Activated T-cell treated with anti-CD3 and anti-CD28 coated beads, Interleukin-2, amount 50 U/mL, for 4 hours (primary cell): ENCODE results near the gene COL25A1. TPM values are rescaled to one million over a fixed set of nuclear protein-coding genes. Genes with fewer than 3 reads are reported as not detected.
A peak's percentile ranks its signal among the peaks of the same experiment; 100 is the strongest.

Experiments
- ATAC-seq, 2 donors: fragments of 200-7000 bp; cut with Tn5 transposase; one replicate each; pipeline ENCODE4 v1.10.0; 2021
- DNase-seq: peaks from one replicate; pipeline ENCODE4 v3.0.0-alpha.2; 2020
- H3K27me3 Mint-ChIP-seq: one replicate; pipeline ENCODE4 v1.8.0; 2021; ENCODE audit warnings: low read depth, mixed read lengths
- H3K36me3 Mint-ChIP-seq: one replicate; pipeline ENCODE4 v1.8.0; 2022; ENCODE audit warnings: mixed read lengths; ENCODE audit not compliant: insufficient read depth
- H3K4me1 Mint-ChIP-seq: one replicate; pipeline ENCODE4 v1.8.0; 2021; ENCODE audit warnings: low read depth, mixed read lengths
- H3K4me3 Mint-ChIP-seq: one replicate; pipeline ENCODE4 v1.8.0; 2021; ENCODE audit warnings: mild to moderate bottlenecking, moderate library complexity, mixed read lengths
- H3K9me3 Mint-ChIP-seq: one replicate; pipeline ENCODE4 v1.8.0; 2021; ENCODE audit warnings: mixed read lengths
- total RNA-seq, 3 donors: library from RNA; stranded (reverse); gene quantifications; one replicate each; pipeline ENCODE4 v1.2.1, GENCODE V29; 2021

Gene COL25A1
- total RNA-seq, 3 donors from 2014 or later: 0.05 TPM; not detected in 2

GRCh38 chr4:108786351-108786750, 516.1 kb downstream of the COL25A1 start:
- ATAC-seq: no peak
- DNase-seq: no peak
- H3K4me1 Mint-ChIP-seq: no peaks in the 10 kb centered on the region
- H3K9me3 Mint-ChIP-seq: no peaks in the 10 kb centered on the region
- H3K4me3 Mint-ChIP-seq: no peak overlapping the region
- H3K27me3 Mint-ChIP-seq: peaks cover 3% of the 10 kb centered on the region
- H3K36me3 Mint-ChIP-seq: no peaks in the 10 kb centered on the region

DNA sequence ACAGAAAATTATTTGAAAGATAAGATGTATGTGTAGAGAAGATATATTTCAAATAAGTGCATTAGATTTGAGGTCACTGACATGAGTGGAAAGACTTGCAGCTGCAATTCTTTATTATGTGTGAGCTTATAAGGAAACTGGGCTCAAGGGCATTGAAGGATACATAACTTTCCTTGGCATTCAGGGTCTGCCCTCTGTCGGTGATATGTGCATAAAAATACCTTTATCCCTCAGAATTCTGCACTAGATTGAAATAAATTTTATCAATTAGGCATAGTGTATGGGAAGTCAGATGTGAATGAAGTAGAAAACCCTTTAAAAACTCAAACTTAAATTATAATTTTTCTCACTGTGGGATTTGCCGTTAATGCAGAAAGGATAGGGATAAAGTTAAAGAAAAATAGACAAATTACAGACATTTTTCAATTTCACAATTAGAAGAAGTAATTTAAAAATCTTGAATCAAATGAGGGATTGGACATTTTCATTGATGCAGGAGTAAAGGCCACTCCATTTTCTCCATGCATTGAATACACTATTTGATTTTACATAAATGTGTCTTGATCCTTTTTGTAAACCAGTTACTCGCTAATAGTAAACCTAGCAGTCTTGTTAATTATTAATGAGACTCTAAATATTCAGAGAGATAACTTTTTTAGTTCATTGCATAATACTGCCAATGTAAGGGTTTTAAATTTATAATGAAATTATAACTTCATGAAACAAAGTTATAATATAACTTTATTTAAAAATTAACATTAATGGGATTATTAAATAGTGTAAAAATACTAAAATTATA, 518.6 kb downstream of the COL25A1 start:
- no peak for DNase-seq
- no peak overlapping the region for H3K4me3 Mint-ChIP-seq

GRCh38 chr4:108779958-108780357, 522.5 kb downstream of the COL25A1 start:
- Mint-ChIP-seq H3K9me3 (no peaks in the 10 kb centered on the region), H3K27me3 (peaks cover 5% of the 10 kb centered on the region), H3K4me3 (no peak overlapping the region), H3K4me1 (no peaks in the 10 kb centered on the region), H3K36me3 (no peaks in the 10 kb centered on the region)
- no peak for DNase-seq
- no peak for ATAC-seq

More for the DNA sequence above, 518.6 kb downstream of the COL25A1 start:
- no peaks in the 10 kb centered on the region for H3K4me1 Mint-ChIP-seq
- no peak for ATAC-seq
- H3K27me3 Mint-ChIP-seq: peaks cover 3% of the 10 kb centered on the region
- H3K9me3 Mint-ChIP-seq: no peaks in the 10 kb centered on the region
- H3K36me3 Mint-ChIP-seq: no peaks in the 10 kb centered on the region

GRCh38 chr4:108777388-108777787, 525.1 kb downstream of the COL25A1 start:
- Mint-ChIP-seq H3K9me3 (no peaks in the 10 kb centered on the region), H3K27me3 (peaks cover 8% of the 10 kb centered on the region), H3K36me3 (no peaks in the 10 kb centered on the region), H3K4me1 (no peaks in the 10 kb centered on the region), H3K4me3 (no peak overlapping the region)
- no peak for ATAC-seq
- no peak for DNase-seq

DNA sequence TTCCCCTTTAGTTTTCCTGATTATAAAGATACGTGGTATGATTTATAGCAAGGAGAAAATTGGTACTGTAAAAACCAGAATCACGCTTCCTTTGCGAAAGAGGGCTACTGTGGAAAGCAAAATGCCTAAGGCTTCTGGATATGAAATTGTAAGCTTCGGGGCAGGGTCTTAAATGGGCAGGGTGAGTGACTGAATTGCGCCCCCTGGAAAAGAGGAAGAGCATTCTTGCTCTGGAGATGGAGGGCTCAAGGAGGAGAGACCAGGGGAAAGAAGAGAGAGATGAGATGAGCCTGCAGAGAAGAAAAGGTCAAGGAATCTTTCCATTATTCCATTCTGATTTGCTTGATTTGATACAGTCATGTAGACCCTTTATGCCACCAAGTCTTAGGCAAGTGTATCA, 526.5 kb downstream of the COL25A1 start:
- H3K4me3 Mint-ChIP-seq: no peak overlapping the region
- ATAC-seq: no peak
- H3K9me3 Mint-ChIP-seq: no peaks in the 10 kb centered on the region
- H3K27me3 Mint-ChIP-seq: peaks cover 8% of the 10 kb centered on the region
- H3K36me3 Mint-ChIP-seq: no peaks in the 10 kb centered on the region
- no peaks in the 10 kb centered on the region for H3K4me1 Mint-ChIP-seq
- no peak for DNase-seq

- Mint-ChIP-seq H3K27me3 (peaks cover 8% of the 10 kb centered on the region), H3K9me3 (no peaks in the 10 kb centered on the region), H3K4me3 (no peak overlapping the region), H3K36me3 (no peaks in the 10 kb centered on the region), H3K4me1 (no peaks in the 10 kb centered on the region)
- DNase-seq: no peak
- ATAC-seq: no peak
These were observed 527.5 kb downstream of the COL25A1 start for GRCh38 chr4:108774809-108775530.

DNA sequence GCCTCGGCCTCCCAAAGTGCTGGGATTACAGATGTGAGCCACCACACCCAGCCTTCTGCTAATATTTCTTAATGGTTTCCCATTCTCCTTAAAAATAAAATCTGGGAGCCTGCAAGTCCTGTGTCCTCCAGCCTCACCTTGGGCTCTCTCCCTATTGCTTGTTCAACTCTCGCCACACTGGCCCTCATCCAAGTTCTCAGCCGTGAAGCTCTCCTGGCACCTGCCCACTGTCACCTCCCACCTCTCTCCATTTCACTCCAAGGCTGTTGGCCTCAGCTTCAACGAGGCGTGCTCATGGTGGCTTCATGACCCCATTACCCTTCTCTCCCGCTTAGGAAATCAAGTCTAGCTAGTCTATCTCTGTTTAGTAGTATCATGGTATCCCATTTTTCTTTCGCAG, 530.1 kb downstream of the COL25A1 start:
- H3K4me1 Mint-ChIP-seq: no peaks in the 10 kb centered on the region
- no peaks in the 10 kb centered on the region for H3K9me3 Mint-ChIP-seq
- H3K36me3 Mint-ChIP-seq: no peaks in the 10 kb centered on the region
- ATAC-seq: no peak
- no peak overlapping the region for H3K4me3 Mint-ChIP-seq
- H3K27me3 Mint-ChIP-seq: peaks cover 7% of the 10 kb centered on the region
- no peak for DNase-seq

- peaks cover 32% of the 10 kb centered on the region for H3K27me3 Mint-ChIP-seq
- peaks cover 10% of the 10 kb centered on the region for H3K4me1 Mint-ChIP-seq
- no peak for ATAC-seq
- no peaks in the 10 kb centered on the region for H3K9me3 Mint-ChIP-seq
- DNase-seq: no peak
- no peaks in the 10 kb centered on the region for H3K36me3 Mint-ChIP-seq
- H3K4me3 Mint-ChIP-seq: no peak overlapping the region
These were observed 536.4 kb downstream of the COL25A1 start for GRCh38 chr4:108766058-108766457.

DNA sequence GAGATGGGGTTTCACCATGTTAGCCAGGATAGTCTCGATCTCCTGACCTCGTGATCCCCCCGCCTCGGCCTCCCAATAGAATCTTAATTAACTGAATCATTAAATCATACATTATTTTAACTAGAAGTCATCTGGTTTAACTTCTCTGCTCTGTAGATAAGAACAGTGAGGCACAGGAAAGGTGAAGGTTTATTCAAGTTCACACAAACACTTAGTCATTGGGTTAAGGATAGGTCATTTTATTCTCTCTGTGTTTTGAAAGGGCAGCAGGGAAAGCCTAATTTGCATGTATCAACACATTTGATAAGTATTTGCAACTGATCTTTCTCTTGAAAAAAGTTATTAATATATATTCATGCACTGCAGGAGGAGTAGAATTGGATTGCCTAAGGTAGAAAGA, 538.5 kb downstream of the COL25A1 start:
- ATAC-seq: no peak

DNA sequence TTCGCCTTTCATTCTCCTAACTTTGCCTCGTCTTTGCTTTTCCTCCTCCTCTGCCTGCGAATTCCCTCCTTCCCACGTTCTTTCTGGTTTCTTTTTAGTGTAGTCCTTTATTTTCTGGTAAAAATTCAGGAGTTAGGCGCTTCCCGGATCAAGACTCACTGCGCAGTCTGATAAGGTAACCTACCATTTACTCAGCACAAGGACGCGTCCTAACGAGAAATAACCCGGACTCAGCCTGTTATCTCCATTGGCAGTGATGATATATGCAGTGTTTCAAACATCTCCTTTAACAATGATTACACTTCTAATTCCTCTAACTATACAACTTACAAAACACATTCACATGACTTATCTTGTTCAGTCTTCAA, 539.2 kb downstream of the COL25A1 start:
- Mint-ChIP-seq H3K4me3 (peak overlapping the region; percentile 75), H3K4me1 (peaks cover 10% of the 10 kb centered on the region), H3K9me3 (no peaks in the 10 kb centered on the region), H3K36me3 (no peaks in the 10 kb centered on the region), H3K27me3 (peaks cover 44% of the 10 kb centered on the region)
- DNase-seq (no peak), ATAC-seq (no peak)

More for the DNA sequence above, 538.5 kb downstream of the COL25A1 start:
- peaks cover 10% of the 10 kb centered on the region for H3K4me1 Mint-ChIP-seq
- peaks cover 44% of the 10 kb centered on the region for H3K27me3 Mint-ChIP-seq
- H3K36me3 Mint-ChIP-seq: no peaks in the 10 kb centered on the region
- no peak overlapping the region for H3K4me3 Mint-ChIP-seq
- no peaks in the 10 kb centered on the region for H3K9me3 Mint-ChIP-seq
- no peak for DNase-seq

GRCh38 chr4:108762559-108763225, 539.8 kb downstream of the COL25A1 start, which contains the start of gene ETNPPL:
TSS of gene ETNPPL (minus strand) at chr4:108763053. CDS start at chr4:108762898, 155 bp downstream.
- peaks cover 44% of the 10 kb centered on the region for H3K27me3 Mint-ChIP-seq
- no peaks in the 10 kb centered on the region for H3K36me3 Mint-ChIP-seq
- no peaks in the 10 kb centered on the region for H3K9me3 Mint-ChIP-seq
- DNase-seq (no peak), ATAC-seq (peak; percentile 70 to 75)
- H3K4me3 Mint-ChIP-seq: peak within 1 kb of the TSS; percentile 75
- H3K4me1 Mint-ChIP-seq: peaks cover 10% of the 10 kb centered on the region

Other genes with a start within 250 kb of the COL25A1 start
- gene SEC24B, start 131.2 kb upstream of the COL25A1 start, total RNA-seq: 10 to 100 TPM; 26.3 to 28.7 (median 26.5) TPM